Central memory CD4-positive, alpha-beta T cell (primary cell): ENCODE measurements around the gene ATOH7.
"Not testable (repeated sequence)": the region's sequence is repeated elsewhere in the genome, so short reads cannot be mapped to it uniquely, and the experiment has no call there.

Experiments used
- DNase-seq: peaks from one replicate; pipeline ENCODE4 v3.0.0; 2022
- total RNA-seq, 3 experiments: gene quantifications; one replicate each; lab custom pipeline; 2026; lab: John Stamatoyannopoulos, UW

The ATOH7 gene
- total RNA-seq, result 0 reads per million in 3 experiments

- no peak for DNase-seq
Measured at GRCh38 chr10:68231817-68232251, at the start of gene ATOH7. ATOH7 (minus strand) TSS chr10:68232113; CDS start chr10:68231677, 436 bp downstream.

GRCh38 chr10:68280758-68281157 lies 48.8 kb upstream of the ATOH7 start:
- no peak for DNase-seq

- DNase-seq, result not testable (repeated sequence)
Measured at GRCh38 chr10:68278906-68279753, 47.2 kb upstream of the ATOH7 start.

GRCh38 chr10:68277814-68278213 lies 45.9 kb upstream of the ATOH7 start:
- not testable (repeated sequence) for DNase-seq

GRCh38 chr10:68276224-68276623 lies 44.3 kb upstream of the ATOH7 start:
- no peak for DNase-seq

GRCh38 chr10:68275600-68276126 lies 43.8 kb upstream of the ATOH7 start:
- no peak for DNase-seq

- DNase-seq, result no peak
Measured at GRCh38 chr10:68272833-68273232, 40.9 kb upstream of the ATOH7 start.

- DNase-seq, result no peak
Measured at GRCh38 chr10:68271196-68271882, 39.4 kb upstream of the ATOH7 start.

- DNase-seq, result no peak
Measured at GRCh38 chr10:68269562-68270290, 37.8 kb upstream of the ATOH7 start.

- no peak for DNase-seq
Measured at GRCh38 chr10:68261132-68261856, 29.4 kb upstream of the ATOH7 start.

- DNase-seq, result no peak
Measured at GRCh38 chr10:68253346-68253745, 21.4 kb upstream of the ATOH7 start.

- no peak for DNase-seq
Measured at GRCh38 chr10:68251625-68252495, 19.9 kb upstream of the ATOH7 start.

- no peak for DNase-seq
Measured at GRCh38 chr10:68251151-68251550, 19.2 kb upstream of the ATOH7 start.

GRCh38 chr10:68249297-68249696 lies 17.4 kb upstream of the ATOH7 start:
- DNase-seq, result no peak

- no peak for DNase-seq
Measured at GRCh38 chr10:68247931-68248330, 16.0 kb upstream of the ATOH7 start.

- not testable (repeated sequence) for DNase-seq
Measured at GRCh38 chr10:68246397-68246796, 14.5 kb upstream of the ATOH7 start.

GRCh38 chr10:68242051-68242450 lies 10.1 kb upstream of the ATOH7 start:
- no peak for DNase-seq

- no peak for DNase-seq
Measured at GRCh38 chr10:68239596-68240150, 7.8 kb upstream of the ATOH7 start.

GRCh38 chr10:68239069-68239468 lies 7.2 kb upstream of the ATOH7 start:
- DNase-seq, result no peak

- DNase-seq, result no peak
Measured at GRCh38 chr10:68238371-68238770, 6.5 kb upstream of the ATOH7 start.

GRCh38 chr10:68237173-68237572 lies 5.3 kb upstream of the ATOH7 start:
- DNase-seq, result no peak
